HEK293 (cell line): Measurements from ENCODE around the gene ABHD17C.

ENCODE experiments used
- IKZF3 ChIP-seq: fragments of 450-650 bp; IDR thresholded peaks from 2 replicates; pipeline ENCODE4 v1.5.0; 2018; ENCODE audit warnings: missing biosample characterization, mild to moderate bottlenecking, missing genetic modification characterization, moderate library complexity
- KLF1 ChIP-seq: fragments of 450-650 bp; formaldehyde crosslinking; IDR thresholded peaks from 2 replicates; pipeline ENCODE4 v1.5.1; 2016; ENCODE audit warnings: missing biosample characterization, missing genetic modification characterization
- OSR2 ChIP-seq: fragments of 450-650 bp; formaldehyde crosslinking; IDR thresholded peaks from 2 replicates; pipeline ENCODE4 v1.5.1; 2016; ENCODE audit warnings: missing biosample characterization, missing genetic modification characterization
- PRDM1 ChIP-seq: fragments of 450-650 bp; formaldehyde crosslinking; IDR thresholded peaks from 2 replicates; pipeline ENCODE4; 2016; ENCODE audit warnings: missing biosample characterization, missing genetic modification characterization
- SP7 ChIP-seq: fragments of 450-650 bp; formaldehyde crosslinking; IDR thresholded peaks from 2 replicates; pipeline ENCODE4 v1.5.1; 2016; ENCODE audit warnings: missing biosample characterization, missing genetic modification characterization
- ZFP69B ChIP-seq: fragments of 450-650 bp; formaldehyde crosslinking; IDR thresholded peaks from 2 replicates; pipeline ENCODE4 v1.5.1; 2016; ENCODE audit warnings: missing biosample characterization, missing genetic modification characterization
- ZNF146 ChIP-seq: fragments of 450-650 bp; formaldehyde crosslinking; IDR thresholded peaks from 2 replicates; pipeline ENCODE4 v1.5.1; 2016; ENCODE audit warnings: missing biosample characterization, missing genetic modification characterization
- ZNF16 ChIP-seq: fragments of 450-650 bp; formaldehyde crosslinking; IDR thresholded peaks from 2 replicates; pipeline ENCODE4 v1.5.1; 2016; ENCODE audit warnings: low read depth, missing biosample characterization, missing genetic modification characterization
- ZNF24 ChIP-seq: fragments of 450-650 bp; formaldehyde crosslinking; IDR thresholded peaks from 2 replicates; pipeline ENCODE4 v1.5.1; 2016; ENCODE audit warnings: missing biosample characterization, missing genetic modification characterization
- ZNF302 ChIP-seq: fragments of 450-650 bp; formaldehyde crosslinking; IDR thresholded peaks from 2 replicates; pipeline ENCODE4 v1.5.1; 2016; ENCODE audit warnings: missing biosample characterization, missing genetic modification characterization, low read depth
- ZNF324 ChIP-seq: fragments of 450-650 bp; formaldehyde crosslinking; IDR thresholded peaks from 2 replicates; pipeline ENCODE4 v1.5.1; 2016; ENCODE audit warnings: missing biosample characterization, missing genetic modification characterization
- ZNF510 ChIP-seq: fragments of 450-650 bp; formaldehyde crosslinking; IDR thresholded peaks from 2 replicates; pipeline ENCODE4 v1.5.1; 2018; ENCODE audit warnings: mild to moderate bottlenecking, missing genetic modification characterization, missing biosample characterization; ENCODE audit not compliant: insufficient replicate concordance
- ZNF529 ChIP-seq: fragments of 450-650 bp; formaldehyde crosslinking; IDR thresholded peaks from 2 replicates; pipeline ENCODE4 v1.5.1; 2017; ENCODE audit warnings: missing genetic modification characterization, missing biosample characterization; ENCODE audit not compliant: insufficient replicate concordance
- ZNF621 ChIP-seq: fragments of 450-650 bp; formaldehyde crosslinking; IDR thresholded peaks from 2 replicates; pipeline ENCODE4 v1.5.1; 2017; ENCODE audit warnings: missing biosample characterization, missing genetic modification characterization
- ZNF623 ChIP-seq: fragments of 450-650 bp; formaldehyde crosslinking; IDR thresholded peaks from 2 replicates; pipeline ENCODE4 v1.5.1; 2016; ENCODE audit warnings: missing biosample characterization, missing genetic modification characterization
- ZNF654 ChIP-seq: fragments of 450-650 bp; formaldehyde crosslinking; IDR thresholded peaks from 2 replicates; pipeline ENCODE4 v1.5.1; 2016; ENCODE audit warnings: low read depth, missing biosample characterization, missing genetic modification characterization
- ZNF701 ChIP-seq: fragments of 450-650 bp; formaldehyde crosslinking; IDR thresholded peaks from 2 replicates; pipeline ENCODE4 v1.5.1; 2016; ENCODE audit warnings: missing biosample characterization, missing genetic modification characterization
- ZNF843 ChIP-seq: fragments of 450-650 bp; formaldehyde crosslinking; IDR thresholded peaks from 2 replicates; pipeline ENCODE4 v1.5.1; 2016; ENCODE audit warnings: missing biosample characterization, missing genetic modification characterization
- ZXDB ChIP-seq: fragments of 450-650 bp; formaldehyde crosslinking; IDR thresholded peaks from 2 replicates; pipeline ENCODE4 v1.5.1; 2016; ENCODE audit warnings: missing biosample characterization, missing genetic modification characterization
- TF ChIP-seq, protein P1 (sequence below): fragments of 450-650 bp; IDR thresholded peaks from 2 replicates; pipeline ENCODE4 v1.5.1; 2018; ENCODE audit warnings: missing biosample characterization, mild to moderate bottlenecking, missing genetic modification characterization
- TF ChIP-seq, protein P2 (sequence below): fragments of 450-650 bp; formaldehyde crosslinking; IDR thresholded peaks from 2 replicates; pipeline ENCODE4 v1.5.1; 2017; ENCODE audit warnings: missing biosample characterization, missing genetic modification characterization
- TF ChIP-seq, protein P3 (sequence below): fragments of 450-650 bp; formaldehyde crosslinking; IDR thresholded peaks from 2 replicates; pipeline ENCODE4 v1.5.1; 2016; ENCODE audit warnings: missing biosample characterization, missing genetic modification characterization, low read depth
- TF ChIP-seq, protein P4 (sequence below): fragments of 450-650 bp; formaldehyde crosslinking; conservative IDR thresholded peaks from 2 replicates; pipeline ENCODE4 v1.5.1; 2016; ENCODE audit warnings: low read depth, missing biosample characterization, missing genetic modification characterization
- TF ChIP-seq, protein P5 (sequence below): fragments of 450-650 bp; formaldehyde crosslinking; IDR thresholded peaks from 2 replicates; pipeline ENCODE4 v1.5.1; 2016; ENCODE audit warnings: missing biosample characterization, missing genetic modification characterization
- TF ChIP-seq, protein P6 (sequence below): fragments of 450-650 bp; formaldehyde crosslinking; IDR thresholded peaks from 2 replicates; pipeline ENCODE4 v1.5.1; 2016; ENCODE audit warnings: missing biosample characterization, missing genetic modification characterization, borderline replicate concordance

The ABHD17C gene

DNA sequence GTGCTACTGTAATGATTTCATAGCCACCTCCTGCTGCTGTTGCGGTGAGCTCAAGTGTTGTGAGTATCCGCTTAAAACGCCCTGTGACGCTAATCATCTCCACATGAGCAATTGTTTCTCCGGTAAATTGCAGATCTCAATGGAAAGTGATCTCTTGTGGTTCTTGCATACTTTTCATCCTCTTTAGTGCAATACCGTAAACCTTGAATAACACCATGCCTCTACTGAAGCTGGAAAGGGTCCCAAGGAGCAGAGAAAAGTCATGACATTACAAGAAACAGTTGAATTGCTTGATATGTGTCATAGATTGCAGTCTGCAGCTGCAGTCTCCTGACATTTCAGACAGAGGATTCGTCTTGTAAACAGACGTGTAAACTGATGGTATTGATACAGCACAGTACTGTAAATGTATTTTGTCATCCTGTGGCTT is 78.0 kb downstream of the ABHD17C start (continued):
- TF ChIP-seq, protein P1, sequence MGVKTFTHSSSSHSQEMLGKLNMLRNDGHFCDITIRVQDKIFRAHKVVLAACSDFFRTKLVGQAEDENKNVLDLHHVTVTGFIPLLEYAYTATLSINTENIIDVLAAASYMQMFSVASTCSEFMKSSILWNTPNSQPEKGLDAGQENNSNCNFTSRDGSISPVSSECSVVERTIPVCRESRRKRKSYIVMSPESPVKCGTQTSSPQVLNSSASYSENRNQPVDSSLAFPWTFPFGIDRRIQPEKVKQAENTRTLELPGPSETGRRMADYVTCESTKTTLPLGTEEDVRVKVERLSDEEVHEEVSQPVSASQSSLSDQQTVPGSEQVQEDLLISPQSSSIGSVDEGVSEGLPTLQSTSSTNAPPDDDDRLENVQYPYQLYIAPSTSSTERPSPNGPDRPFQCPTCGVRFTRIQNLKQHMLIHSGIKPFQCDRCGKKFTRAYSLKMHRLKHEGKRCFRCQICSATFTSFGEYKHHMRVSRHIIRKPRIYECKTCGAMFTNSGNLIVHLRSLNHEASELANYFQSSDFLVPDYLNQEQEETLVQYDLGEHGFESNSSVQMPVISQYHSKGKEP = peak; percentile 99
- 0 out of 2 replicates have a peak, but pooled peaks have one; percentile 45 for TF ChIP-seq ZNF324
- TF ChIP-seq ZNF701 = no peak
- peak; percentile 90 for TF ChIP-seq ZNF24 (tag by site-specific recombination)
- peak; percentile 50 for TF ChIP-seq ZNF529 (tag by site-specific recombination)
- TF ChIP-seq SP7 (tag by site-specific recombination) = peak; percentile 98
- 0 out of 2 replicates have a peak, but pooled peaks have one; percentile 19 for TF ChIP-seq ZNF146 (tag by site-specific recombination)
- peak; percentile 58 for TF ChIP-seq ZXDB (tag by site-specific recombination)
- TF ChIP-seq, protein P2, sequence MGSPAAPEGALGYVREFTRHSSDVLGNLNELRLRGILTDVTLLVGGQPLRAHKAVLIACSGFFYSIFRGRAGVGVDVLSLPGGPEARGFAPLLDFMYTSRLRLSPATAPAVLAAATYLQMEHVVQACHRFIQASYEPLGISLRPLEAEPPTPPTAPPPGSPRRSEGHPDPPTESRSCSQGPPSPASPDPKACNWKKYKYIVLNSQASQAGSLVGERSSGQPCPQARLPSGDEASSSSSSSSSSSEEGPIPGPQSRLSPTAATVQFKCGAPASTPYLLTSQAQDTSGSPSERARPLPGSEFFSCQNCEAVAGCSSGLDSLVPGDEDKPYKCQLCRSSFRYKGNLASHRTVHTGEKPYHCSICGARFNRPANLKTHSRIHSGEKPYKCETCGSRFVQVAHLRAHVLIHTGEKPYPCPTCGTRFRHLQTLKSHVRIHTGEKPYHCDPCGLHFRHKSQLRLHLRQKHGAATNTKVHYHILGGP (tag by site-specific recombination) = no peak
- peak; percentile 56; the same call in 1 of the 2 replicates for TF ChIP-seq ZFP69B (tag by site-specific recombination)
- no peak for TF ChIP-seq ZNF302
- peak; percentile 91 for TF ChIP-seq ZNF843 (tag by site-specific recombination)
- TF ChIP-seq, protein P3, sequence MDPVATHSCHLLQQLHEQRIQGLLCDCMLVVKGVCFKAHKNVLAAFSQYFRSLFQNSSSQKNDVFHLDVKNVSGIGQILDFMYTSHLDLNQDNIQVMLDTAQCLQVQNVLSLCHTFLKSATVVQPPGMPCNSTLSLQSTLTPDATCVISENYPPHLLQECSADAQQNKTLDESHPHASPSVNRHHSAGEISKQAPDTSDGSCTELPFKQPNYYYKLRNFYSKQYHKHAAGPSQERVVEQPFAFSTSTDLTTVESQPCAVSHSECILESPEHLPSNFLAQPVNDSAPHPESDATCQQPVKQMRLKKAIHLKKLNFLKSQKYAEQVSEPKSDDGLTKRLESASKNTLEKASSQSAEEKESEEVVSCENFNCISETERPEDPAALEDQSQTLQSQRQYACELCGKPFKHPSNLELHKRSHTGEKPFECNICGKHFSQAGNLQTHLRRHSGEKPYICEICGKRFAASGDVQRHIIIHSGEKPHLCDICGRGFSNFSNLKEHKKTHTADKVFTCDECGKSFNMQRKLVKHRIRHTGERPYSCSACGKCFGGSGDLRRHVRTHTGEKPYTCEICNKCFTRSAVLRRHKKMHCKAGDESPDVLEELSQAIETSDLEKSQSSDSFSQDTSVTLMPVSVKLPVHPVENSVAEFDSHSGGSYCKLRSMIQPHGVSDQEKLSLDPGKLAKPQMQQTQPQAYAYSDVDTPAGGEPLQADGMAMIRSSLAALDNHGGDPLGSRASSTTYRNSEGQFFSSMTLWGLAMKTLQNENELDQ (tag by site-specific recombination) = no peak
- no peak for TF ChIP-seq ZNF16
- no peak for TF ChIP-seq ZNF654 (tag by site-specific recombination)
- TF ChIP-seq ZNF623 (tag by site-specific recombination) = no peak
- TF ChIP-seq, protein P4, sequence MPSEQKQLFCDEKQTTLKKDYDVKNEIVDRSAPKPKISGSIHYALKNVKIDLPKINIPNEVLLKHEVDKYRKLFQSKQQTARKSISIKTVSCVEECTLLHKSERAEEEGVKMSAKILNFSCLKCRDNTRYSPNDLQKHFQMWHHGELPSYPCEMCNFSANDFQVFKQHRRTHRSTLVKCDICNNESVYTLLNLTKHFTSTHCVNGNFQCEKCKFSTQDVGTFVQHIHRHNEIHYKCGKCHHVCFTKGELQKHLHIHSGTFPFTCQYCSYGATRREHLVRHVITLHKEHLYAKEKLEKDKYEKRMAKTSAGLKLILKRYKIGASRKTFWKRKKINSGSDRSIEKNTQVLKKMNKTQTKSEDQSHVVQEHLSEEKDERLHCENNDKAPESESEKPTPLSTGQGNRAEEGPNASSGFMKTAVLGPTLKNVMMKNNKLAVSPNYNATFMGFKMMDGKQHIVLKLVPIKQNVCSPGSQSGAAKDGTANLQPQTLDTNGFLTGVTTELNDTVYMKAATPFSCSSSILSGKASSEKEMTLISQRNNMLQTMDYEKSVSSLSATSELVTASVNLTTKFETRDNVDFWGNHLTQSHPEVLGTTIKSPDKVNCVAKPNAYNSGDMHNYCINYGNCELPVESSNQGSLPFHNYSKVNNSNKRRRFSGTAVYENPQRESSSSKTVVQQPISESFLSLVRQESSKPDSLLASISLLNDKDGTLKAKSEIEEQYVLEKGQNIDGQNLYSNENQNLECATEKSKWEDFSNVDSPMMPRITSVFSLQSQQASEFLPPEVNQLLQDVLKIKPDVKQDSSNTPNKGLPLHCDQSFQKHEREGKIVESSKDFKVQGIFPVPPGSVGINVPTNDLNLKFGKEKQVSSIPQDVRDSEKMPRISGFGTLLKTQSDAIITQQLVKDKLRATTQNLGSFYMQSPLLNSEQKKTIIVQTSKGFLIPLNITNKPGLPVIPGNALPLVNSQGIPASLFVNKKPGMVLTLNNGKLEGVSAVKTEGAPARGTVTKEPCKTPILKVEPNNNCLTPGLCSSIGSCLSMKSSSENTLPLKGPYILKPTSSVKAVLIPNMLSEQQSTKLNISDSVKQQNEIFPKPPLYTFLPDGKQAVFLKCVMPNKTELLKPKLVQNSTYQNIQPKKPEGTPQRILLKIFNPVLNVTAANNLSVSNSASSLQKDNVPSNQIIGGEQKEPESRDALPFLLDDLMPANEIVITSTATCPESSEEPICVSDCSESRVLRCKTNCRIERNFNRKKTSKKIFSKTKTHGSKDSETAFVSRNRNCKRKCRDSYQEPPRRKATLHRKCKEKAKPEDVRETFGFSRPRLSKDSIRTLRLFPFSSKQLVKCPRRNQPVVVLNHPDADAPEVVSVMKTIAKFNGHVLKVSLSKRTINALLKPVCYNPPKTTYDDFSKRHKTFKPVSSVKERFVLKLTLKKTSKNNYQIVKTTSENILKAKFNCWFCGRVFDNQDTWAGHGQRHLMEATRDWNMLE (tag by site-specific recombination) = 0 out of 2 replicates have a peak, but pooled peaks have one; percentile 38
- TF ChIP-seq, protein P5, sequence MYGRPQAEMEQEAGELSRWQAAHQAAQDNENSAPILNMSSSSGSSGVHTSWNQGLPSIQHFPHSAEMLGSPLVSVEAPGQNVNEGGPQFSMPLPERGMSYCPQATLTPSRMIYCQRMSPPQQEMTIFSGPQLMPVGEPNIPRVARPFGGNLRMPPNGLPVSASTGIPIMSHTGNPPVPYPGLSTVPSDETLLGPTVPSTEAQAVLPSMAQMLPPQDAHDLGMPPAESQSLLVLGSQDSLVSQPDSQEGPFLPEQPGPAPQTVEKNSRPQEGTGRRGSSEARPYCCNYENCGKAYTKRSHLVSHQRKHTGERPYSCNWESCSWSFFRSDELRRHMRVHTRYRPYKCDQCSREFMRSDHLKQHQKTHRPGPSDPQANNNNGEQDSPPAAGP (tag by site-specific recombination) = peak; percentile 93
- peak; percentile 67 for TF ChIP-seq KLF1 (tag by site-specific recombination)
- TF ChIP-seq OSR2 = peak; percentile 100
- peak; percentile 66; the same call in 1 of the 2 replicates for TF ChIP-seq PRDM1
- TF ChIP-seq, protein P6, sequence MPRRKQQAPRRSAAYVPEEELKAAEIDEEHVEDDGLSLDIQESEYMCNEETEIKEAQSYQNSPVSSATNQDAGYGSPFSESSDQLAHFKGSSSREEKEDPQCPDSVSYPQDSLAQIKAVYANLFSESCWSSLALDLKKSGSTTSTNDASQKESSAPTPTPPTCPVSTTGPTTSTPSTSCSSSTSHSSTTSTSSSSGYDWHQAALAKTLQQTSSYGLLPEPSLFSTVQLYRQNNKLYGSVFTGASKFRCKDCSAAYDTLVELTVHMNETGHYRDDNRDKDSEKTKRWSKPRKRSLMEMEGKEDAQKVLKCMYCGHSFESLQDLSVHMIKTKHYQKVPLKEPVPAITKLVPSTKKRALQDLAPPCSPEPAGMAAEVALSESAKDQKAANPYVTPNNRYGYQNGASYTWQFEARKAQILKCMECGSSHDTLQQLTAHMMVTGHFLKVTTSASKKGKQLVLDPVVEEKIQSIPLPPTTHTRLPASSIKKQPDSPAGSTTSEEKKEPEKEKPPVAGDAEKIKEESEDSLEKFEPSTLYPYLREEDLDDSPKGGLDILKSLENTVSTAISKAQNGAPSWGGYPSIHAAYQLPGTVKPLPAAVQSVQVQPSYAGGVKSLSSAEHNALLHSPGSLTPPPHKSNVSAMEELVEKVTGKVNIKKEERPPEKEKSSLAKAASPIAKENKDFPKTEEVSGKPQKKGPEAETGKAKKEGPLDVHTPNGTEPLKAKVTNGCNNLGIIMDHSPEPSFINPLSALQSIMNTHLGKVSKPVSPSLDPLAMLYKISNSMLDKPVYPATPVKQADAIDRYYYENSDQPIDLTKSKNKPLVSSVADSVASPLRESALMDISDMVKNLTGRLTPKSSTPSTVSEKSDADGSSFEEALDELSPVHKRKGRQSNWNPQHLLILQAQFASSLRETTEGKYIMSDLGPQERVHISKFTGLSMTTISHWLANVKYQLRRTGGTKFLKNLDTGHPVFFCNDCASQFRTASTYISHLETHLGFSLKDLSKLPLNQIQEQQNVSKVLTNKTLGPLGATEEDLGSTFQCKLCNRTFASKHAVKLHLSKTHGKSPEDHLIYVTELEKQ (tag by site-specific recombination) = peak; percentile 94
- TF ChIP-seq ZNF510 = no peak
- TF ChIP-seq IKZF3 (tag by site-specific recombination) = peak; percentile 94
- TF ChIP-seq ZNF621 (tag by site-specific recombination) = no peak
